Caco-2 (cell line): ENCODE measurements around the gene CPEB2. TPM values are rescaled to one million over a fixed set of nuclear protein-coding genes. Genes with fewer than 3 reads are reported as not detected.

Source experiments
- BruUV-seq: library from RNA; stranded (reverse); fragments of 400-500 nt; replicated peaks from 2 replicates; lab custom pipeline; 2021; lab: Mats Ljungman, UMichigan
- CTCF ChIA-PET: fragments of 300-600 bp; sonication (Branson Sonifier 250); formaldehyde crosslinking; loops from one replicate; lab custom pipeline; 2022; ENCODE audit warnings: antibody characterized with exemption; lab: Charles Lee
- POLR2A ChIA-PET: fragments of 300-600 bp; sonication (Branson Sonifier 250); formaldehyde crosslinking; loops from one replicate; lab custom pipeline; 2022; ENCODE audit warnings: antibody characterized with exemption; lab: Charles Lee
- DNase-seq, 2 experiments: peaks; one replicate each; pipeline versions ENCODE4 v3.0.0 to v3.0.0-alpha.2; 2020 to 2022
- H3K27me3 ChIP-seq: replicated peaks from 2 replicates; pipeline ENCODE4 v1.6.0; 2011; ENCODE audit warnings: low read length; ENCODE audit not compliant: control insufficient read depth, insufficient read depth
- H3K36me3 ChIP-seq: 2 replicates; pipeline ENCODE4 v1.5.1; 2011; ENCODE audit warnings: low read length; ENCODE audit not compliant: control insufficient read depth, insufficient read depth
- H3K4me1 ChIP-seq: fragments of 250-450 bp; sonication (Bioruptor Pico); 2 replicates; pipeline ENCODE4 v1.5.1; 2020; ENCODE audit warnings: mild to moderate bottlenecking
- H3K4me3 ChIP-seq: 2 replicates; pipeline ENCODE4 v1.5.1; 2011; ENCODE audit warnings: low read depth, mild to moderate bottlenecking, control low read depth, low read length
- H3K9me3 ChIP-seq: fragments of 250-450 bp; sonication (Bioruptor Pico); 2 replicates; pipeline ENCODE4 v1.5.1; 2020; ENCODE audit warnings: mild to moderate bottlenecking, moderate library complexity
- H3K27ac Mint-ChIP-seq: one replicate; pipeline ENCODE4 v1.8.0; 2022; ENCODE audit warnings: mixed read lengths; ENCODE audit not compliant: unreplicated experiment
- H3K27me3 Mint-ChIP-seq: one replicate; pipeline ENCODE4 v1.8.0; 2022; ENCODE audit warnings: mixed read lengths; ENCODE audit not compliant: insufficient read depth, unreplicated experiment
- H3K36me3 Mint-ChIP-seq: one replicate; pipeline ENCODE4 v1.8.0; 2022; ENCODE audit warnings: mild to moderate bottlenecking, mixed read lengths; ENCODE audit not compliant: insufficient read depth, unreplicated experiment
- H3K4me1 Mint-ChIP-seq: one replicate; pipeline ENCODE4 v1.8.0; 2022; ENCODE audit warnings: low read depth, mixed read lengths; ENCODE audit not compliant: unreplicated experiment
- H3K4me3 Mint-ChIP-seq: one replicate; pipeline ENCODE4 v1.8.0; 2022; ENCODE audit warnings: mild to moderate bottlenecking, moderate library complexity, mixed read lengths; ENCODE audit not compliant: unreplicated experiment
- H3K9me3 Mint-ChIP-seq: one replicate; pipeline ENCODE4 v1.8.0; 2022; ENCODE audit warnings: mixed read lengths; ENCODE audit not compliant: unreplicated experiment
- CTCF ChIP-seq, 2 experiments: fragments of 200-600 bp in 1 of 2; IDR thresholded peaks; 1 replicate in 1 of 2; 2 replicates in 1 of 2; pipeline versions ENCODE4 v1.5.1 to v1.8.0; 2011 to 2022; ENCODE audit warnings: antibody characterized with exemption in 1 of 2, control low read depth in 1 of 2, inconsistent platforms in 1 of 2, low read depth in 1 of 2, low read length in 1 of 2, mild to moderate bottlenecking in 1 of 2, moderate library complexity in 1 of 2; ENCODE audit not compliant: insufficient read depth in 1 of 2, severe bottlenecking in 1 of 2, unreplicated experiment in 1 of 2
- intact Hi-C: fragments of 100-400 bp; cut with micrococcal nuclease; formaldehyde crosslinking; loops from one replicate; pipeline ENCODE4 v1.10.0; 2022; ENCODE audit not compliant: unreplicated experiment
- total RNA-seq: library from RNA; stranded (reverse); gene quantifications from 2 replicates; pipeline ENCODE4 v1.2.3, GENCODE V29; 2022

Gene CPEB2
- total RNA-seq, 1 experiment from 2014 or later, result 0.18 TPM

- ChIA-PET CTCF (no interaction called here), POLR2A (no interaction called here)
- no peak for TF ChIP-seq CTCF (IDR thresholded peaks at IDR 0.05; ENCODE audit: insufficient read depth in 1 of 2, low read depth in 1 of 2, low read length in 1 of 2, severe bottlenecking in 1 of 2, unreplicated experiment in 1 of 2)
- Mint-ChIP-seq H3K4me1 (no peaks in the 10 kb centered on the region), H3K27me3 (no peaks in the 10 kb centered on the region), H3K27ac (no peak overlapping the region), H3K9me3 (no peaks in the 10 kb centered on the region), H3K4me3 (no peak overlapping the region), H3K36me3 (no peaks in the 10 kb centered on the region)
- no TSS peak for BruUV-seq
- intact Hi-C loops, result no loop called here
- no peak for DNase-seq
- Histone ChIP-seq H3K36me3 (no peaks in the 10 kb centered on the region), H3K9me3 (no peaks in the 10 kb centered on the region), H3K4me1 (no peaks in the 10 kb centered on the region), H3K4me3 (no peak overlapping the region), H3K27me3 (no peaks in the 10 kb centered on the region)
Measured at GRCh38 chr4:15031993-15032675, 29.9 kb downstream of the CPEB2 start.

GRCh38 chr4:15034071-15034764 is 31.9 kb downstream of the CPEB2 start:
- no peaks in the 10 kb centered on the region for H3K9me3 Mint-ChIP-seq

GRCh38 chr4:15035159-15035558 is 32.9 kb downstream of the CPEB2 start:
- no TSS peak for BruUV-seq
- intact Hi-C loops, result no loop called here
- no peak overlapping the region for H3K4me3 Mint-ChIP-seq
- TF ChIP-seq CTCF (IDR thresholded peaks at IDR 0.05; ENCODE audit: insufficient read depth in 1 of 2, low read depth in 1 of 2, low read length in 1 of 2, severe bottlenecking in 1 of 2, unreplicated experiment in 1 of 2), result no peak
- H3K4me1 Mint-ChIP-seq, result no peaks in the 10 kb centered on the region
- Histone ChIP-seq H3K27me3 (no peaks in the 10 kb centered on the region), H3K9me3 (no peaks in the 10 kb centered on the region), H3K36me3 (no peaks in the 10 kb centered on the region), H3K4me1 (no peaks in the 10 kb centered on the region), H3K4me3 (no peak overlapping the region)
- H3K27me3 Mint-ChIP-seq, result no peaks in the 10 kb centered on the region
- ChIA-PET POLR2A (no interaction called here), CTCF (no interaction called here)
- H3K27ac Mint-ChIP-seq, result no peak overlapping the region
- no peaks in the 10 kb centered on the region for H3K9me3 Mint-ChIP-seq
- no peak for DNase-seq
- H3K36me3 Mint-ChIP-seq, result no peaks in the 10 kb centered on the region

More at GRCh38 chr4:15034071-15034764, 31.9 kb downstream of the CPEB2 start:
- no peaks in the 10 kb centered on the region for H3K4me1 ChIP-seq
- ChIA-PET CTCF (no interaction called here), POLR2A (no interaction called here)
- Mint-ChIP-seq H3K4me1 (no peaks in the 10 kb centered on the region), H3K4me3 (no peak overlapping the region), H3K27me3 (no peaks in the 10 kb centered on the region), H3K27ac (no peak overlapping the region), H3K36me3 (no peaks in the 10 kb centered on the region)
- no peak overlapping the region for H3K4me3 ChIP-seq
- no peak for DNase-seq
- no peaks in the 10 kb centered on the region for H3K36me3 ChIP-seq
- no peaks in the 10 kb centered on the region for H3K27me3 ChIP-seq
- H3K9me3 ChIP-seq, result no peaks in the 10 kb centered on the region
- TF ChIP-seq CTCF (IDR thresholded peaks at IDR 0.05; ENCODE audit: insufficient read depth in 1 of 2, low read depth in 1 of 2, low read length in 1 of 2, severe bottlenecking in 1 of 2, unreplicated experiment in 1 of 2), result no peak
- BruUV-seq, result no TSS peak
- intact Hi-C loops, result no loop called here
